NCI-H524 treated with DMSO at 0.1 percent for 48 hours (cell line): ENCODE data around the gene TSPAN17.

Experiments used
- DNase-seq: peaks from one replicate; lab custom pipeline; 2025; lab: John Stamatoyannopoulos, UW

TSPAN17 gene

DNA sequence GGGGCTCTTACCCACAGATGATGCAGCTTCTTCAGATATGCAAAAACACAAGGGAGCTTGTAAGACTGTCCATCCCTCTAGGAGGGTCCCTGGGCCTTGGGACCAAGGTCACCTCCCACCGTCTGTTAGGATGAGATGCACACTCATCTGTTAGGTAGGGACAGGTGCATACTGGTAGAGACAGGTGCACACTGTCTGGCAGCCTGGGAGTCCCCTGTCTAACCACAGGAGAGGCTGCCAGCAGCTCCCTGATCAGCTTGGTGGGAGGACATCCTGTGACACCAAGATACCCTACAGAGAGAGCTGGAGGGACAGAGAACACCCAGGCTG lies 13.2 kb downstream of the TSPAN17 start:
- no peak for DNase-seq

DNA sequence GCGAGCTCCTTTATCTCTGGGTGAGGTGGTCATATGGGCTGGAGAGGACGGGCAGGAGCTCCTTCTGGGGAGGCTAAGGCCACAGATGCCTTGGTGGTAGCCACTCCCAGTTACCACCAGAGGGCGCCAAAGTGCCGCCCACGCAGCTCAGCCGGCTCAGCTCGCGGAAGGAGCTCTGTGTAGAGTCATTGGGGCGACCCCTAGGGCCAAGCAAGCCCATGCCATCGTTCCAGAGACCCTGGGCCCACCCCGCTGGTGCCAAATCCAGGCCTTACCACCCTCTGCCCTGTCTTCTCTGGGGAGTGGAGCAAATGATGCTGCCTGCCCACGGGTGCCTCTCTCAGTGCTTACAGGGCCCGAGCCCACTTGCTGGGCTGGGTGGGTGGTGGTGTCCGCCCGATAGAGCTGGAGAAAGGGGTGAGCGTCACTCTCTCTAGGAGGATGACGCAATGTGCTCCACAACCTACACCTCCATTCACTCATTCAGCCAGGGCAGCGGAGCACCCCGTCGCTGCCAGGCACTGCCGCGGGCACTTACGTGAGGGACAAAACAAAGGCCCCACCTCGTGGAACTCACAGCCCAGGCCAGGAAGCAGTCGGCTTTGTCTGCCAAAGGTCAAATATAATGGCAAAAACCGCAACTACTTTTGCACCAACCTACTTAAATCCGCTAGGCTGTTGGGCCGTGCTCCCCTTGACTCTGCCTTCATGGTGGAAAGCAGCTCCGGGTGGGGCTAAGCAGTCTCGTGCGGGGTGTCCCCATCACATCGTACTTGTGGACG lies 13.8 kb downstream of the TSPAN17 start:
- peak; percentile 13 for DNase-seq

DNA sequence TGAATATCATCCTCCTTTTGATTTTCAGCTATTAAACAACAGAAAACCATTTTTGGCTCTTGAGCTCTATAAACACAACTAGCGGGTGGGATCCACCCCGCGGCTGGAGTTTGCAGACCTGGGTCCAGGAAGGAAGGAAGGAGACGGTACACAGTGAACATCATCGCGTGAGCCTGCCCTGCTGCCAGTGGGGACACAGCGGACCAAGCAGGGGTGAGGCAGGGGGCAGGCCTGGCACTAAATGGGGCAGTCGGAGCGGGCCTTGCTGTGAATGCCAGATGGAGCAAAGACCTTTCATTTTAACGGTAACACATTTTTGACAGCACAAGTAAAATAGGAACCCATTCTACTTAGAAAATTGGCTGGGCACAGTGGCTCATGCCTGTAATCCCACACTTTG lies 14.4 kb downstream of the TSPAN17 start:
- DNase-seq = no peak

DNA sequence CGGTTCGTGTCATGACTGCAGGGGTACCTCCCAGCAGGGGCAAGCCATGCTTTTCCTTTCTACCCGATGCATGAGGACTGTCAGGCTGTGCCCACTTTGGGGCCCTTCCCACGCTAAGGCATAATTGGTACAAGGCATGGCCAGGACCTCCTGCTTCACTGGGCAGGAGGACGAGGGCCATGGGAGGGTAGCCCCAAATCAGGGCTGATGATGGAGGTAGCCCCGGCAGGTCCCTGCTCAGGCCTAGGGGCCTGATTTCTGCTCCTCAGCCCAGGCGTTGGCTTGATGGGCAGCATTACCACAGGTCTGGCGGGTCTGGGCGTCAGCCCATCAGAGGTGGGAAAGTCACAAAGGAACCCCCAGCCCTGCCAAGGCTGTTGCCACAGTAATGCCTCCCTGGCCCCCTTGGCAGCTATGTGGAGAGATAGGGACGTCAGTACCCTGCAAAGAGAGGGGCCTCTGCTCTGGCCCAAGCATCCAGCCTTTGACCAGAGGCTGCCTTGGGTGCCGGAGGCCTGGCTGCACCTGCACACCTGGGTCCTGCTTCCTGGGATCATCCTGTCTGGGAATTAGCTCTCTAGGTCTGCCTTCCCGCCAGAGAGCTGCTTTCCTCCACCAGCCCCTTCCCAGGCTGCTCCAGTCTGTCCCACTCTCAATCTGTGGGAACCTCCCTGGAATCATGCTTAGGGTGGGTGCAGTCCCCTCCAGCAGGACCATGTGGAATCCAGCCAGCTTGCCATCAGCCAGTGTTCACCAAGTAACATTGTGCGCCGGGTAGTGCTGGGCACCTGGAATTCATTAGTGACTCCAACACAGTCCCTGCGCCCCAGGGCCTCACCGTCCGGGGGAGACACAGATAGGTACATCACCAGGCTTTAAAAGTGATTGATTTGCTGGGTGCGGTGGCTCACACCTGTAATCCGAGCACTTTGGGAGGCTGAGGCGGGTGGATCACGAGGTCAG lies 15.4 kb downstream of the TSPAN17 start:
- DNase-seq = no peak

DNA sequence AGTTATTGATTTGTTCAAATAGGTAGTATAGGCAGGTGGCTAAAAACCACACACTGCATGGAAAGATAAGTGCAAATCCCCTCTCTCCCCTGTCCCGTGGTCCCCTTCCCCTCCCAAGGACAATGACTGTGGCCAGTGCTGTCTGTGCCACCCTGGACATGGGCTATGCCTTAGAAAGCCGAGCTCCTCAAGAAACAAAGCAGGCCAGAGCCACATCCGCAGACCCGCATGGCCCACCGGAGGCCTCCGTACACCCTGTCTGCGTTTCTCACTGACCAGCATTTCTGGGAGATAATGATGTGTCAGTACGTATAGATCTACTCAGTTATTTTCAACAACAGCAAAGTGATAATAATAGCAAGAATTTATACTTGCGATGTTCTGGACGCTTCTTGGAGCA lies 16.3 kb downstream of the TSPAN17 start:
- DNase-seq = no peak

DNA sequence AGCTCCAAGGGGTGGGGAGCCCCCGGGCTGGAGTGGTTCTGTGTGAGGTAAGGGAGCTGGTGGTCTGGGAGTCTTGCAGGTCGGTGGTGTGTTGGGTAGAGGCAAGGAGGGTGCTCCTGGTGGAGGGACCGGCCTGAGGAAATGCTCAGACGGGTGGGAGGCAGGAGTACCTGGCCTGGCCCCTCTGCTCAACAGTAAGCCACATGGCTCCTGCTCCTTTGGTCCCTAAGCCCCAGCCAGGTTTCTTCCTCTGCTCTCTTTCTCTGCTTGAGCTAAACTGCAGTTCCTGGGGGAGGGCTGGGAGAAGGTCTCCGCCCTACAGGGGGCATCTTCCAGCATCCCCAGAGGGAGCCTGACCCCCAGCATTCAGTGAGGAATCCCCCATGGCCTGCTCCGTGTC lies 17.2 kb downstream of the TSPAN17 start:
- DNase-seq = no peak

DNA sequence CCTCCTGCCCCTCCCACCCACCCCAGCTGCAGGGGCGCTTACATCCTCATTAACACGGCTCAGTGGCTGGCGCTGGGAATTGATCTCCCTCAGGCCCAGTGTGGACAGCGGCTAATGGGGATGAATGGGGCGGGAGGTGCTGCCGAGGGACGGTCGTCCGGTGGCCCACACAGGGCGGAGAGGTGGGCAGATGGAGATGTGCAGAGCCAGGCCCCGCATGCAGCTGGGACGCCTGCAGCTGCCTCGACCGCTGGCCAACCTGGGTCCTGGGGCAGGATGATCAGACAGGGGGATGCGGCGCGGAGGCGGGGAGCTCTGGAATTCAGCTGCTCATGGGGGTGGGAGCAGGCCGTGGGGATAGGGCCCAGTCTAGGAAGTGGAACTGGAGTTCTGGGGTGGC lies 17.6 kb downstream of the TSPAN17 start:
- DNase-seq = no peak

DNA sequence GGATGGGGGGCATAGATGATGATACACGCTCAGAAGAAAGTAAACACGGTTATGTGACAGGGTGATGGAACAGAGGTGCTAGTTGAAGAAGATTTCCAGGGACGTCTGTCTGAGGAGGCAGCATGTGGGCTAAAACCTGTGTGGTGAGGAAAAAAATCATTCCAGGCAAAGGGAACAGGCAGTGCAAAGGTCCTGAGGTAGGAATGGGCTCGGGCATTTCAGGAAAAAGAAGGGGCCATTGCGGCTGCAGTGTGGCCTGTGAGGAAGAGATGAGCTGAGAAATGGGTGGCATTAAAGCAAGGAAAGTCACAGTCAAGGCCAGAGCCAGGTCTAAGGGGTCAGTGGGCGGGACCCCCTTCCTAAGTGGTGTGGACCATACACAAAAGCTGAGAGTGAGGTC lies 18.2 kb downstream of the TSPAN17 start:
- no peak for DNase-seq

DNA sequence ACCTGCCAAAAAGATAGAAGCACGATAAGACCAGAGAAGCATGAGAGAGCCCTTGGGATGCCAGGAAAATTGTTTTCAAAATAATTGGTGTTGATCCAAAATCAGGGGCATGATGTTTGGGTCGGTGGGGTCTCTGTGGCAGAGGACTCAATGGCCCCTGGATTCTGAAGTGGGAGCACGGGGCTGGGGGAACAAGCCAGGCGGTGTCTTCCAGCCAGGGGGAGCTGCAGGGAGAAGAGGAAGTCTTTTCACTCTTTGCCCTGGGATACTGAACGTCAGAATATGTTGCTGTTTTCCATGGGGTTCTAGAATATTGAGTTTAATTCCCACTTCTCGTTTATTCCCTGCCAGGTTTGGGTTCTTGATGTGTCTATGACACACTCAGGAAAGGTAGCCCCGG lies 20.4 kb downstream of the TSPAN17 start:
- no peak for DNase-seq

DNA sequence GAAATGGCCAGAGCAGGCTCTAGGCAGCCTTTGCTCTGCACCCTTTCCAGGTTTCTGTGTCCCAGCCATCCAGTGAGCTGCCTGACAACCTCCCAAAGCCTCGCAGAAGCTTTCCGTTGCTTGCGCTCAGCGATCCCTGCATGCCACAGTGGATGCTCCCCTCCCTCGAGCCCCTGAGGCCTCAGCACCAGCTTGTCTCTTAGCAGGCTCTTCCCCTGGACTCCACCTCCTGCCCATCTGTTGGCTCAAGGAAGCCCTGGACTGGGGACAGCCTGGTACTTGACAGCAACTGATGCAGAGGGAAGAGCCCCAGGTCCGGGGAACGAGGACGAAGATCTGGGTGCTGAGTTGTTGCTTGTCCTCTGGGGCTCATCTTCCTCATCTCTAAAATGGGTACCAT lies 23.2 kb downstream of the TSPAN17 start:
- peak; percentile 79 for DNase-seq

DNA sequence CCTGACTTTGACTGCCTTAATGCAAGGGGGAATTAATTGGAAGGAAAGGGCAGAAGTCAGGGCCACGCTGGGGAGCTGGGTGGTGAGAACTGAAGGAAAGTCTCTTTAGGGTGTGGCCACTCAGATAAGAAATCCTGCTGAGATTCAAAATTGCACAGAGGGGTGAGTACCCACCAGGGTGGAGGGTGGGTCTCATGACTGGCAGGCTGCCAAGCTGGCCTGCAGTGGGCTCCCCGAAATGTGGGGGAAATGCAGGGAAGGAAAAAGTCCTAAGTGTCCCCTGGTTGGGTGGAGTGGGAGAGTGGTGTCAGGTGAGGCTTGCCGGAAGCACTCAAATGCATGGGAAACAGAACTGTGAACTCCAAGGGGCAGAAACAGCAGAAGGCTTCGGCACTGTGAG lies 24.1 kb downstream of the TSPAN17 start:
- DNase-seq = no peak

DNA sequence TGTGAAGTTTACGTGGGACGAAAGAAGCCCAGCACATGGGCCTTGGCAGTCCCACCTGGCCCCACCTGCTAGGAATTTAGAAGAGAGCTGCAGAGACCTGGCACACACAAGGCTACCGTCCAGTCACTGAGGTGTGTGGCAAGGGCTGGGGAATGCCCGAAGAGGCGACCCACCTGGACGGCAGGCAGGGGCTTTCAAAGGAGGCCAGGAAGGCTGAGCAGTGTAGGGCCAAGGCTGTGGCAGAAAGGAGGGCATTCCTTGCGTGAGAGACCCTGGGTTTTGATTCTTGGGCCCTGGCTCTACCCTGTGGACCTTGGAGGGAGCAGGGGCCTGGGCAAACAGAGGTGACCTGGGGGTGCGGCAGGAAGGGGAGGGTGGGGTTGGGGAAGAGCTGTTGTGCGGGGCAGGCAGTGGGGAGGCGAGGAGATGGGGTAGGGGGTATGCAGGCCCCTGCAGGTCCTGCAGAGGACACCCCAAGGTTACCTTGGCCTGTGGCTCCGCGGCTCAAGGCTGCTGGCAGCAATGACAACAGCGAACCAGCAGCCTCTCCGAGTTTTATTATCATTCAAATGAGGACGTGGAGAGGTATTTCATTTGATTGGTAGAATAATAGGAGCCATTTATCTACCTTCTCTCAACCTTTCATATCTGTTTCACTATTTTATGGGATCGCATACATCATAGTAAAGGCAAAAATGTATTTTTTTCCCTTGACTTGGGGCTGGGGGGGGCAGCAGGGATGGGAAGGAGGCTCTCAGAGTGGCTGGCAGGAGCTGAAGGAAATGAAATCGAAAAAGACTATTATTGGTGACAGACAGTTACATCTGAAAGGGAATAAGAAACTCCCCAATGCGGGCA lies 24.8 kb downstream of the TSPAN17 start:
- no peak for DNase-seq

DNA sequence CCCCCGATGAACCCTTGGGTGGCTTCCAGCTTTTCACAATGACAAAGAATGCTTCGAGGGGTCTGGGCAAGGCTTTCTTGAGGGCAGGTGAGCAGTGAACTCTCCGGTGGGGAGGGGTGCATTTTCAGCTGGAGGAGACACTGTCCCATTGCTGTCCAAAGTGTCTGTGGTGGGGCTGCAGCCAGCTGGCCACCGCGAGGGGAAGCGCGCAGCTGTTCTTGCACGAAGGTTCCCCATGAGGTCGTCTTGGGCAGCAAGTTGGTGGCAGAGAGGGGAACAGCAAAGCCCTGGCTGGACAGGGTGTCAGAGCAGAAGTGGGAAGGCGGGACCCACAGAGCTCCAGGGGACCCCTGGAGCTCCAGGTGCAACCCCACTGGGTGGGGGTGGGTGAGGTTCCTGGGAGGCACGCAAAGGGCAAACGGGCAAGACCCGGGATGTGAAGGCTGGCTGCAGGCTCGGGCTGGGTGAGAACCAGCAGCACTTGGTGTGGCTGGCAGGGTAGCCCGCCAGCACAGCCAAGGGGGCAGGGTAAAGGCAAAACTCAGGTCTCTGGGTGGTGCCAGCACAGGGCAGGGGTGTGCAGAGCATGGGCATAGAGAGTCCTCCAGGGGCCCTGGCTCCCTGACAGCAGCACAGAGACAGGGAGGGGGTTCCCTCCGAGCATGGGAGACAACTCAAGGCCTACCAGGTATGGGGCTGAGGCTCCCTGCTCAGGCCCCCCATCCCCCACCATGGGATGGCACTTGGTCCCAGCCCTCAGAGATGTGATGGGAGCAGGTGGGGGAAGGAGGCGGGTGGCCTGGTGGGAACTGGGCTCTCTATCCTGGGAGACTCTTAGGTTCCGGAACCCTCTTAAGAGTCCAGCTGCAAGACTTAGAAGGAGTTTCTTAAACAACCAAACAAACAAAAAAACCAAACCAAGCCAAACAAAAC lies 26.6 kb downstream of the TSPAN17 start:
- no peak for DNase-seq

DNA sequence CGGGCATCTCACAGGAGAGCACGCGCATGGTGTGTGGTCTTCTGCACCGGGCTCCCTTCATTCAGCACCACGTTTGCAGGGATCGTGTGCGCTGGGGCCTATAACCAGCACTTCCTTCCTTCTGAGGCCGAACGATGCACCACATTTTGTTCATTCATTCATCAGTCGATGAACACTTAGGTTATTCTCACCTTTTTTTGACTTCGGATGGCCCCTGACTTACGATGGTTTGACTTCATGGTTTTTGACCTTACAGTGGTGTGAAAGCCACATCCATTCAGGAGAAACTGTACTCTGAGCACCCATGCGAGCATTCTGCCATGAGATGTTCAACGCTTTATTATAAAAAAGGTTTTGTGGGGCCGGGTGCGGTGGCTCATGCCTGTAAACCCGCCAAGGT lies 27.5 kb downstream of the TSPAN17 start:
- DNase-seq = no peak

DNA sequence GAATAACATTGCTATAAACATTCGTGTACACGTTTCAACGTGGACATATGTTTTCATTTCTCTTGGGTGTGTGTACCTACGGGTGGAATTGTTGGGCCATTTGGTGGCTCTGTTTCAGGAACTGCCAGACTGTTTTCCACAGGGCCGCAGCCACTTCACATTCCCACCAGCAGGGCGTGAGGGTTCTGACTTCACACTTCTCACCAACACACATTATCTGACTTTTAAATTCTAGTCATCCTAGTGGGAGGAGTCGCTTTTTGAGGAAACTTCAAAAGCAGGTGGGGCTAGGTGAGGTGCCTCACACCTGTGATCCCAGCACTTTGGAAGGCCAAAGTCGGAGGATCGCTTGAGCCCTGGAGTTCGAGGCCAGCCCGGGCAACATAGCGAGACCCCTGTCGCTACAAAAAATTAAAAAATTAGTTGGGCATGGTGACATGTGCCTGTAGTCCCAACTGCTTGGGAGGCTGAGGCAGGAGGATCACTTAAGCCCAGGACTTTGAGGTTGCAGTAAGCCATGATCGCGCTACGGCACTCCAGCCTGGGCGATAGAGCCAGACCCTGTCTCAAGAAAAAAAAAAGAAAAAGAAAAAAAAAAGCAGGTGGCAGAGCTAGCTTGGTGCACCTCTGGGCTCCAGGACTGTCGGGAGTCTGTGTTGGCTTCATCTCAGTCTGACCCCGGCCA lies 28.5 kb downstream of the TSPAN17 start:
- DNase-seq = no peak

DNA sequence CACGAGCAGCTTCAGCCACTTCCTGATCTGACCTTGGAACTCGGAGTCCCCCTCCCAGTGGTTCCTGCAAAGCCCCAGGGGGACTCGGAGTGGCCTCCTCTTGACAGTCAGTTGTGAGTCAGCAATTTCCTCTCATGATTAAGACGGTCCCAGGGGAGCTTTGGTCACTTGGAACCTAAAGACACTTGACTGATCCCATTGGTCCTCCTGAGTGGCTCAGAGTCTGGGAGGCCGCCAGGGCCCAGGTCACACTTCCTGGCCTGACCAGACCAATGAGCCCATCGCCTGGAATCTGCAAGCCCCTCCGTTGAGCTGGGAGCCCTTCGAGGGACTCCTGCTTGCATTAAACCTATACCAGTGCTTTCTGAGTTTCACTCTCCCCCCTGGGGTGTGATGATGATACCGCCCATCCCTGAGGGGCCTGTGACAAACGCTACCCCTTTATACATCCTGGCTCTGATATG lies 29.1 kb downstream of the TSPAN17 start:
- DNase-seq = no peak

DNA sequence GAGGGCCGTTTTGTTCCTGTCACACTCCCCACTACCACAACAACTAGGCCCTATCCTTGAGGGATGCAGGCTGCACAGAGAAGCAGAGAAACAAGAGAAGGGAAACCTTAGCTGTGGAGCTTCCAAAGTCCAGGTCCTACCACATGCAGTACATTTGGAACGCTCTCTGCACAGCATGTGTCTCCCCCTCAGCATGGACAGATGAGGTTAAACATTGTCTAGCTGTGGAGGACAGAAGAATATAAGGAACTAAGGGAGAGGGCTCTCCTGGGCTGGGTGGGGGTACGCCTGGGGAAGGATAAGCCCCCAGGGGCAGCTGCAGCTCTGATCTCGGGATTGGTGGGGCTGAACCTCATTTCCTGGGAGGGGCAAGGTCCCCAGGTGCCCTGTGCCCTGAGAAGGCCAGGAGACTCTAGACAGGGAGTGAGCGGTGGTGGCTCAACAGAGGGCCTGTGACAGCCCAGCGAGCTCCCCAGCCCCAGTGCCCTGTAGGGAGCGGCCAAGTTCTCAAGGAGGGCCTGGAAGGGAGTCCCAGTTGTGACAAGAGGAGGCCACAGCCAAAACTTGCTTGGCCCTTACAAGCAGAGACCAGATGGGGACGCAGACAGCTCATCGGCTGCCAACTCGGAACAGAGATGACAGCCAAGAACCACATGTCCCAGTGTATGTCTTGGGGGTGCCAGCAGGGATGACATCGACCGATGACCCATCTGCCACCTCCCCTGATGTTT lies 30.1 kb downstream of the TSPAN17 start:
- no peak for DNase-seq

DNA sequence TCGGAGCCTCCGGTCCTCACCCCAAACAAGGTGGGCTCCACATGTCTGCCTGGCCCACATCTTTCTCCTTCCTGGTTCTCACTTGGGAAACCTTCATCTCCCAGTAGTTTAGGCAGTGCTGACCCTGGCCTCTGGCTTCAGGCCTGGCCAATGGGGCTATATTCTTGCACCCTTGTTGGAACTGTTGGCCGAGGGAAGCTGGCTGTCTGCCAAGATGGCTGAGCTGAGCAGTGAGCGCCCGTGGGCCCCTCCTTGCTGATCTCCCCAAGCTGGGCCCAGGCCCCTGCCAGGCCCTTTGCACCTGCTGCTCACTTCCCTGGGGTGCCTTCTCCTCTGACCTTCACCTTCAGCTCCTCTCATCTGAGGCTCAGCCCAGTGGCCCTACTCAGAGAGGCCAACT lies 31.3 kb downstream of the TSPAN17 start:
- no peak for DNase-seq

DNA sequence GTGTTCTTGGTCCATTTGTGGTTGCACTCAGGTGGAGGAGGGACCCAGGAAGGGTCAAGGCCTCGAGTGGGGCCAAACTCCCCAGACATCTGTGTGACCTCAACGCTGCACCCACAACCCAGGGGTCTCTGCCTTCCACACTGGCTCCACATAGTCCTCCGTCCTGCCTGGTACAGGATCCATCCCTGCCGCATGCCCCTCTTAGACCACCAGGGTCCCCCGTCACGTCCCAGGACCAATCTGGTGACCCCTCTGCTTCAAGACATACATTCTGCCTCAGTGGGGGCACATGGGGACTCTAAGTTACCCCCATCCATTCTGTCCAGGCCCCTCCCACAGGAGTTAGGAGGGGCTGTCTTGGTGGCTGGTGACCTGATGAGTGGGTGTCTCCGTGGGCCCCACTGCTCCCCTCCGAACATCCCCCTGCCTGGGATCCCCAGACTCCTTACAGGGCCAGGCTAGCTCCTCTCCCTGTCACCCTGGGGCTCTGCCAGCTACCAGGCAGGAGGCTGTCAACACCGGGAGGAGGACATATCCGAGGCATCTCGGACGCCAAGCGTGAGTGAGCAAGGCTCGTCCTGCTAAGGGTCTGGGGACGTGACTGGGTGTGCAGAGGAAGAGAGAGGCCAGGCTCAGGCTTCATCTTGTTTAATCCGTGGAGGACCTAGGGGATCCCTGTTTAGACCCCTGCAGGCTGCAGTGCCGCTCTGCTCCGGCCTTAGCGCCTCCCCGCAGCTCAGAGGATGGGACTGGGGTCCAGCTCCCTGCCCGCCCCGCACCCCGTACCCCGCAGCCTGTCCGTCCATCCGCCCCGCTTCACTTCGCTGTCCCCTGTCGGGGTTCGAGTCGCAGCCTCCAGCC lies 32.3 kb downstream of the TSPAN17 start:
- no peak for DNase-seq
